Ammon's horn (tissue), 1 donor: ENCODE measurements around the gene PAIP1.
A peak's percentile ranks its signal among the peaks of the same experiment; 100 is the strongest.
"Not testable (repeated sequence)": the region's sequence is repeated elsewhere in the genome, so short reads cannot be mapped to it uniquely, and the experiment has no call there.

Experiments
- DNase-seq: peaks from one replicate; pipeline ENCODE4 v3.0.0-alpha.2; 2016; ENCODE audit warnings: low spot score

The PAIP1 gene

GRCh38 chr5:43570450-43571158 is 13.7 kb upstream of the PAIP1 start:
- DNase-seq = no peak

GRCh38 chr5:43569236-43569746 is 12.4 kb upstream of the PAIP1 start:
- no peak for DNase-seq

DNA sequence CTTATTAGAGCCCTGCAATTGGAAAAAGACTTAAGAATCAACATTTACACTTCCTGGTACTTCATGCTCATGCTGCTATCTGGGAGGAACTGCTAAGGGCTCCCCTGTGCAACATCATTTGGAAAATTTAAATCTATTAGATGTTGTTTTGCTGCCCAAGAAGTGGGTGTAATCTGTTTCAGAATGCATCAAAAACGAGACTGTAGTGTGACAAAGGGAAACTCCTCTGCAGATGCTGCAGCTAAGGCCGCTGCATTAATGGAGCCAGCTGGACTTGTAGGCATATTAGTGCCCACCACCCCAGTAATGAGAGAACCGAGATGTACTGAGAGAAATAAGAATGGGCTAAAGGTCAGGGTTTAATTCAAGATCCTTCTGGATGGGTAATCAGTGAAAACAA is 11.1 kb upstream of the PAIP1 start:
- no peak for DNase-seq

DNA sequence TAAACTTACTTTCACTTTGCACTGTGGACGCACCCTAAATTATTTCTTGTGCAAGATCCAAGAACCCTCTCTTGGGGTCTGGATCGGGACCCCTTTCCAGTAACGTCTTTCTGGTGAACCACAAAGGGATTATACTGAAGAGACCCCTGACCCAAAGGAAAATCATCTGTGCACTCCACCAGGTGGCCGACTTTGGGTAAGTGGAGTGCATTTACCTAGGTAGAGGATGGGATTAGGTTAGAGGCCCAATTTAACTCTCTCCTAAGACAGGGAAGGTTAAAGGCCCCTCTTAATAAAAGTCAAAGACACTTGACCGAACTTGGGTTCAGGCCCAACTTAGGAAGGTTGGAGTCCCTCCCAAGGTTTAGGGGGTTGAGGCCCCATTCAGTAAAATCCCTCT is 8.2 kb upstream of the PAIP1 start:
- DNase-seq = no peak

GRCh38 chr5:43564289-43564850 is 7.5 kb upstream of the PAIP1 start:
- no peak for DNase-seq

- DNase-seq = no peak
Measured at GRCh38 chr5:43563321-43563720, 6.4 kb upstream of the PAIP1 start.

DNA sequence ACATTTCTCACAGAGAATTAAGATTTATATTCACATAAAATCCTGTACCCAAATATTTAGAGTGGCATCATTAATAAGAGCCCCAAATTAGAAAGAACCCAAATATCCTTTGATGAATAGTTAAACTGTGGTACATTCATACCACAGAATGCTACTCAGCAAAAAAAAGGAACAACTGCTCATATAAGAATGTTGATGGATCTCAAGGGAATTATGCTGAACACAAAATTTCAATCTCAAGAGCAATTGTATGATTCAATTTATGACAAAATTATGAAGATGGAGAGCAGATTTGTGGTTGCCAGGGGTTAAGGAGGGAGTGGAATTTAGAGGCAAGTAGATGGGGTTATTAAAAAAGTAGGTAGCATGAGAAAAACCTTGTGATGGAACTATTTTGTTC is 4.5 kb upstream of the PAIP1 start:
- DNase-seq = no peak

DNA sequence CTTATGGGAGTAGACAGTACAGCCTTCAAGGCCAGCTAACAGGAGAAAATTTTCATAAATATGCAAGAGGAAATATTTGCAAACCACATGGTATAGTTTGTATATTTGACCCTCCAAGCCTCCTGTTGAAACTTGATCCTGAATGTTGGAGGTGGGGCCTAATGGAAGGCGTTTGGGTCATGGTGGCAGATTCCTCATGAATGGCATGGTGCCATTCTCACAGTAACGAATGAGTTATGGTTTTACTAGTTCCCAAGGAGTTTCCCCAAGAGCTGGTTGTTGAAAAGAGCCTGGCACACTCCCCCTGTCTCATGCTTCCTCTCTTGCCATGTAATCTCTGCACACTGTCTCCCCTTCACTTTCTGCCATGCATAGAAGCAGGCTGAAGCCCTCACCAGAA is 3.3 kb upstream of the PAIP1 start:
- DNase-seq = no peak

GRCh38 chr5:43556607-43556856 is 345 bp downstream of the PAIP1 start:
- DNase-seq = not testable (repeated sequence)

GRCh38 chr5:43555895-43556606 is 826 bp downstream of the PAIP1 start:
- peak; percentile 46 for DNase-seq

DNA sequence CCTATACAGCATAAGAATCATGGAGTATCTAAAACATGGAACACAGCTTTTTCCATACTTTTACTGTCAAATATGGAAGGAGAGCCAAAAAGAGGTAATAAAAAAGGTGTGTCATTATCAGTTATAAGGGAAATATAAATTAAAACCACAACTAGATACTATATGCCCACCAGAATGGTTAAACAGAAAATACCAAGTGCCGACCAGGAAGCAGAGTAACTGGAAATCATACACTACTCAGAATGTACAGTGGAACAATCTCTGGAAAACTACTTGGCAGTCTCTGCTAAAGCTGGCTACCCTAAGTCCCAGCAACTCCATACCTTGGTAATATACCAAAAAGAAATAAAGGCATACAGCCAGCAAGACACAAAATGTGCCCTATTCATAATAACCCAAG is 2.4 kb downstream of the PAIP1 start:
- no peak for DNase-seq

GRCh38 chr5:43553381-43553780 is 3.5 kb downstream of the PAIP1 start:
- no peak for DNase-seq

DNA sequence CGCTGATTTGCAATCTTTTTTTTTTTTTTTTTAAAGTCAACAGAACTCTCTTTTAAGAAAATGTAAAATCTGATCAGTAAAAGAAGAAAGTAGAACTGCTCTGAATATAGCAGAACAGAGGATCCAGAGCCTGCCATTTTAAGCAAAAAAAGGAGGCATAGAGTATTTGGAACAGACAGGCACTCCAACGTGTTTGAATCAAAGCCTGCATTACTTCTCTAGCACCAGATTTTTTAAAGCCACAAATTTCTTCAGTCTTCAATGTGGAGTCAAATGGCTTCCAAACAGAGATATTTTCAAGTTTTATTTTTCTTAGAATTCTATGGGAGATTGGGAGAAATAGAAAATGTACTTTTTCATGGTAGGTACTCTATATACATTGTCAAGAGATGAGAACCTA is 5.1 kb downstream of the PAIP1 start:
- no peak for DNase-seq

DNA sequence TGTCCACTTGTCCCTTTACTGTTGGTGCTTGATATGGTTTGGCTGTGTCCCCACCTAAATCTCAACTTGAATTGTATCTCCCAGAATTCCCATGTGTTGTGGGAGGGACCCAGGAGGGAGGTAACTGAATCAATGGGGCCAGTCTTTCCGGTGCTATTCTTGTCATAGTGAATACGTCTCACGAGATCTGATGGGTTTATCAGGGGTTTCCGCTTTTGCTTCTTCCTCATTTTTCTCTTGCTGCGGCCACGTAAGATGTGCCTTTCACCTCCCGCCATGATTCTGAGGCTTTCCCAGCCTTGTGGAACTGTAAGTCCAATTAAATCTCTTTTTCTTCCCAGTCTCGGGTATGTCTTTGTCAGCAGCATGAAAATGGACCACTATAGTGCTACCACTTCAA is 7.6 kb downstream of the PAIP1 start:
- DNase-seq = not testable (repeated sequence)

DNA sequence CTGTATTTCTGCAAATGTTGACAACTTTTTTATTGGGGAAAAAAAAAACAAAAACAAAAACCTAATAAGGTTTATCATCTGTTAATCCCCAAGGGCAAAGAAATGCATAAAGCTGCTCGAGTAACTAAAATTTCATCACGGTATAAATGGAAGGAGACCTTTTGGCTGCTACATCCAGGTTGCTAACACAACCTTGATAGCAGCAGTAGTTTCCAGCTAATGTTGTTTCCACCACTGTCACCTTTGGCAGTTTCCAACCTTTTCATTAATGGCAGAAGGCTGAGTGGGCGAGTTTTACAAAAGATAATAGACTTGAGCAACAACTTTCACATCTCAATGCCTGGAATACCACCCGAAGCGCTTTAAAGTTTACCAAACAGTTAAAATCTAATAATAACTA is 8.5 kb downstream of the PAIP1 start:
- DNase-seq = no peak

- no peak for DNase-seq
Measured at GRCh38 chr5:43547532-43547931, 9.3 kb downstream of the PAIP1 start.

GRCh38 chr5:43543434-43543833 is 13.4 kb downstream of the PAIP1 start:
- DNase-seq = no peak

DNA sequence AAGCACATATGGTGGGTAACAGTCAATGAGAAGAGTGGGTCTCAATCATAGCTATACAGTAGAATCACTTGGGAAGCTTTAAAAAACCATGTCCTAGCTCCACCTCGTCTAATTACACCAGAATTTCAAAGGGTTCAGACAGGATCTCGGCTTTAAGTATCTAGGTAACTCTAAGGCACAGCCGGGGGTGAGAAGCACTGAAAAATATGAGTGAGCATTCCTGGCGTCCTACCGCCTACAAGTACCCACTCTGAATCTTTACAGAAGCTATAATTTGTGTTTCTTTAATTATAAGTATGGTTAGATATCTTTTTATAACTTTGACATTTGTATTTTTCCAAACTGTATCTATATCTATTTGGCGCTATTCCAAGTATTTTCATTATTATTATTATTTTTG is 16.1 kb downstream of the PAIP1 start:
- DNase-seq = no peak

GRCh38 chr5:43536972-43537371 is 19.9 kb downstream of the PAIP1 start:
- DNase-seq = no peak

DNA sequence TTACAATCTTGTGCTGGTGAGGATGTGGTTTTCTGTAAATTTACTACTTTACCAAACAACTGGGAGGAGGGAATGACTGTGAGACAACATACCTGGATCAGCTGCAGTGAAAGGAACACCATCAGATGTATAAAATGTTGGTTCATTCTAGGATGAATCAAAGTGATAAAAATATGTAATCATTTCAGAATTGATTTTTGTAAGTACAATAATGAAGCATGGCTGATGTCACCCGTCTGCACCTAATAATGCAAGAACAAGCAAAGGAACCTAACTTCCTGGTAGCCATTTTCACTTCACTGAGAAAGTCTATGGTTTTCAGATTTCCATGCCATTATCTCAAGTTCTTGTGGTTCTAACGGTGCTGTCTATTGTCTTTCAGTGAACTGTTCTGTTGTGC is 23.2 kb downstream of the PAIP1 start:
- no peak for DNase-seq

- DNase-seq = no peak
Measured at GRCh38 chr5:43530648-43531047, 26.2 kb downstream of the PAIP1 start.

- DNase-seq = no peak
Measured at GRCh38 chr5:43523662-43524072, 33.2 kb downstream of the PAIP1 start.

DNA sequence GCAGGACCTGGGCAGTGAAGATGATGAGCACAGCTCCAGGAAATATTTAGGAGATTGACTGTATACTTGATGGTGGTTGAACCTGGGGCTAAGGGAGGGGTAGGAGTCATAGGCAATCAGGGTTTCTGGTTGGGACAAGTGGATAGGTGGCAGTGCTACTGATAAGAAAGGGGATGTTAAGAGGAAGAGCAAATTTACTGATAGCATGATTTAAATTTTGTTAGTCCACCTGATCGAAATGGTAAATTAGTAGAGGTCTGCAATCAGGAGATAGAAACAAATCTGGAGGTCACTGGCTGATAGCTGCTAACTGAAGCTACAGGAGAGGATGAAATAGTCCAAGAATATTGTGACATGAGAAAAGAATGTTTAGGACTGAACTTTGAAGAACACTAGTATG is 36.3 kb downstream of the PAIP1 start:
- DNase-seq = no peak

GRCh38 chr5:43515678-43516048 is 41.2 kb downstream of the PAIP1 start:
- peak; percentile 5 for DNase-seq
